HG02973 (cell line): ENCODE results near the gene MAPKAPK5.
A peak's percentile ranks its signal among the peaks of the same experiment; 100 is the strongest.
"Not testable (repeated sequence)": the region's sequence is repeated elsewhere in the genome, so short reads cannot be mapped to it uniquely, and the experiment has no call there.

Experiments used
- ATAC-seq: cut with Tn5 transposase; IDR thresholded peaks from one replicate; pipeline ENCODE4 v1.9.1; 2021; ENCODE audit warnings: moderate library complexity; ENCODE audit not compliant: unreplicated experiment

Gene MAPKAPK5

GRCh38 chr12:111841750-111842555 is at the start of gene MAPKAPK5:
TSS of gene MAPKAPK5 (plus strand) at chr12:111842228. CDS start at chr12:111842734, 506 bp downstream.
- peak; percentile 65 for ATAC-seq

- no peak for ATAC-seq
Observed at GRCh38 chr12:111792856-111793235, 49.2 kb upstream of the MAPKAPK5 start.

GRCh38 chr12:111798182-111798581 is 43.8 kb upstream of the MAPKAPK5 start:
- no peak for ATAC-seq

GRCh38 chr12:111799758-111800157 is 42.3 kb upstream of the MAPKAPK5 start:
- no peak for ATAC-seq

GRCh38 chr12:111803038-111803626 is 38.9 kb upstream of the MAPKAPK5 start:
- ATAC-seq: no peak

- no peak for ATAC-seq
Observed at GRCh38 chr12:111803851-111804250, 38.2 kb upstream of the MAPKAPK5 start.

- ATAC-seq: no peak
Observed at GRCh38 chr12:111806304-111806703, 35.7 kb upstream of the MAPKAPK5 start.

GRCh38 chr12:111807232-111807631 is 34.8 kb upstream of the MAPKAPK5 start:
- no peak for ATAC-seq

- ATAC-seq: peak; percentile 79
Observed at GRCh38 chr12:111812881-111813741, 28.9 kb upstream of the MAPKAPK5 start.

- ATAC-seq: no peak
Observed at GRCh38 chr12:111816065-111816615, 25.9 kb upstream of the MAPKAPK5 start.

GRCh38 chr12:111816898-111817297 is 25.1 kb upstream of the MAPKAPK5 start:
- not testable (repeated sequence) for ATAC-seq

GRCh38 chr12:111818340-111818739 is 23.7 kb upstream of the MAPKAPK5 start:
- no peak for ATAC-seq

- no peak for ATAC-seq
Observed at GRCh38 chr12:111819191-111820158, 22.6 kb upstream of the MAPKAPK5 start.

- ATAC-seq: not testable (repeated sequence)
Observed at GRCh38 chr12:111820828-111821227, 21.2 kb upstream of the MAPKAPK5 start.

- ATAC-seq: no peak
Observed at GRCh38 chr12:111822886-111823285, 19.1 kb upstream of the MAPKAPK5 start.

GRCh38 chr12:111823891-111824290 is 18.1 kb upstream of the MAPKAPK5 start:
- no peak for ATAC-seq

GRCh38 chr12:111824312-111824711 is 17.7 kb upstream of the MAPKAPK5 start:
- not testable (repeated sequence) for ATAC-seq

GRCh38 chr12:111825509-111825908 is 16.5 kb upstream of the MAPKAPK5 start:
- no peak for ATAC-seq

GRCh38 chr12:111826316-111826715 is 15.7 kb upstream of the MAPKAPK5 start:
- no peak for ATAC-seq

- no peak for ATAC-seq
Observed at GRCh38 chr12:111826992-111827391, 15.0 kb upstream of the MAPKAPK5 start.
